ENCODE data around the gene CNST.

CNST gene

DNA sequence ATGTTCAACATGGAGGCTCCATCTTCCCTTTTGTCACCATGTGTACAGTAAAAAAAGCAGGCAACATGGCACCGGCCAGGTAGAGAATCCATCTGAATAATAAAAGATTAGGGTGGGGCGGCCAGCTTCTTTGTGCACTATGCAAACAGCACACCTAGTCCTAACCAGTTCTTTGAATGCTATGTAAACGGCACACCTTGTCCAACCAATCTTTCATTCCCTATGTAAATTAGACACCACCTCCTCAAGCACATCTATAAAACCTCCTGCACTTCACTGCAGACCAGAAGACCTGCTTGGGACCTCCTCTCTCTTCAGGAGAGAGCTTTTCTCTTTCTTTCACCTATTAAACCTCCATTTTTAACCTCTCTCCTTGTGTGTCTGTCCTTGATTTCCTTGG, 28.4 kb upstream of the CNST start:
- H3K4me3 ChIP-seq (ENCODE audit: low read length, poor library complexity, severe bottlenecking), result no peak overlapping the region
- no peaks in the 10 kb centered on the region for H3K27me3 ChIP-seq (ENCODE audit: insufficient read depth, low read length, poor library complexity, severe bottlenecking)
- no peak overlapping the region for H3K4me2 ChIP-seq (ENCODE audit: low read depth, low read length, poor library complexity, severe bottlenecking)
- H2AFZ ChIP-seq (ENCODE audit: low read length), result no peak overlapping the region
- H4K20me1 ChIP-seq (ENCODE audit: insufficient read depth, low read length, poor library complexity, severe bottlenecking), result no peaks in the 10 kb centered on the region
- 0 out of 2 replicates have a peak, but pooled peaks cover 4% of the 10 kb centered on the region for H3K9me3 ChIP-seq (ENCODE audit: insufficient read depth, low read depth, low read length)
- H3F3A ChIP-seq (ENCODE audit: low read depth), result no peaks in the 10 kb centered on the region
- no peak overlapping the region for H3K9ac ChIP-seq (ENCODE audit: low read depth, low read length, poor library complexity, severe bottlenecking)
- H3K9me2 ChIP-seq (replicated peaks; ENCODE audit: low read depth, low read length), result no peaks in the 10 kb centered on the region
- TF ChIP-seq EZH2phosphoT487 (IDR thresholded peaks at IDR 0.05; ENCODE audit: borderline replicate concordance), result no peak
- TF ChIP-seq, protein P1, sequence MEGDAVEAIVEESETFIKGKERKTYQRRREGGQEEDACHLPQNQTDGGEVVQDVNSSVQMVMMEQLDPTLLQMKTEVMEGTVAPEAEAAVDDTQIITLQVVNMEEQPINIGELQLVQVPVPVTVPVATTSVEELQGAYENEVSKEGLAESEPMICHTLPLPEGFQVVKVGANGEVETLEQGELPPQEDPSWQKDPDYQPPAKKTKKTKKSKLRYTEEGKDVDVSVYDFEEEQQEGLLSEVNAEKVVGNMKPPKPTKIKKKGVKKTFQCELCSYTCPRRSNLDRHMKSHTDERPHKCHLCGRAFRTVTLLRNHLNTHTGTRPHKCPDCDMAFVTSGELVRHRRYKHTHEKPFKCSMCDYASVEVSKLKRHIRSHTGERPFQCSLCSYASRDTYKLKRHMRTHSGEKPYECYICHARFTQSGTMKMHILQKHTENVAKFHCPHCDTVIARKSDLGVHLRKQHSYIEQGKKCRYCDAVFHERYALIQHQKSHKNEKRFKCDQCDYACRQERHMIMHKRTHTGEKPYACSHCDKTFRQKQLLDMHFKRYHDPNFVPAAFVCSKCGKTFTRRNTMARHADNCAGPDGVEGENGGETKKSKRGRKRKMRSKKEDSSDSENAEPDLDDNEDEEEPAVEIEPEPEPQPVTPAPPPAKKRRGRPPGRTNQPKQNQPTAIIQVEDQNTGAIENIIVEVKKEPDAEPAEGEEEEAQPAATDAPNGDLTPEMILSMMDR (conservative IDR thresholded peaks at IDR 0.05; ENCODE audit: low read length), result no peak
- no peaks in the 10 kb centered on the region for H3K79me2 ChIP-seq (ENCODE audit: insufficient read depth, low read length)
- H3K36me3 ChIP-seq (ENCODE audit: insufficient read depth, low read length), result peaks cover 27% of the 10 kb centered on the region; the same call in 1 of the 2 replicates
- no peaks in the 10 kb centered on the region for H3K4me1 ChIP-seq (ENCODE audit: insufficient read depth, low read length, poor library complexity, severe bottlenecking)

DNA sequence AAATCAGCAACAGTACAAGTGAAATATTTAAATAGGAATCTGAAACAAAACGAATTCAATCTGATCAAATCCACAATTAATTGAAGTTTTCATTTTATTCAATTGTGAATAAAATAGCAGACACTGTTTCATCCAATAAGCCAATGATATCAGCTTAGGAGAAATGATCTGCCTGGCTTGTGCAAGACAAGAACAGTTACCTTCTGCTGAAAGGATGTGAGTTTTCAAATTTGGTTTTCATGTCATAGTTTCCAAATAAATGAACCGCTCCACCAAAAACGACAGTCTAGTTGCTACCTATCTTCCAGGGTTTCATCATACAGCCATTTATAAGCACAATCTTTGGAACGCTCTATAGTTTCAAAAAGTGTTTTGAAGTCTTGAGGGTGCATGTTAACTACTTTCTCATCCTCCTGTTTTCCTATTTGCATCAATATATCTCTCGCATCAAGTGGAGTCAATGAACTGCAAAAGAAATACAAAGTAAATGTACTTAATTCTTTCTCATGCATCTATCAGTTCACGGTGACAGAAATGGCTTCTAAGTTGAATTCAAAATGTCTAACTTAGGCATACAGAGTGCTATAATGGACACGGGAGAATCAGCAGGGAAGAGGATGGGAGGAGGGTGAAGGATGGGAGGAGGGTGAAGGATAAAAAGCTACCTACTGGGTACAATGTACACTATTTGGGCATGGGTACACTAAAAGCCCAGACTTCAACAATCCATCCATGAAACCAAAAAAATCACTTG, 25.3 kb upstream of the CNST start:
- Histone ChIP-seq H3K9me3 (ENCODE audit: insufficient read depth, low read depth, low read length) (no peaks in the 10 kb centered on the region), H3F3A (ENCODE audit: low read depth) (no peaks in the 10 kb centered on the region), H2AFZ (ENCODE audit: low read length) (no peak overlapping the region), H3K4me3 (ENCODE audit: low read length, poor library complexity, severe bottlenecking) (no peak overlapping the region), H4K20me1 (ENCODE audit: insufficient read depth, low read length, poor library complexity, severe bottlenecking) (no peaks in the 10 kb centered on the region), H3K9me2 (replicated peaks; ENCODE audit: low read depth, low read length) (no peaks in the 10 kb centered on the region), H3K4me2 (ENCODE audit: low read depth, low read length, poor library complexity, severe bottlenecking) (no peak overlapping the region), H3K27me3 (ENCODE audit: insufficient read depth, low read length, poor library complexity, severe bottlenecking) (no peaks in the 10 kb centered on the region), H3K36me3 (ENCODE audit: insufficient read depth, low read length) (peaks cover 48% of the 10 kb centered on the region; the same call in 1 of the 2 replicates), H3K9ac (ENCODE audit: low read depth, low read length, poor library complexity, severe bottlenecking) (no peak overlapping the region), H3K4me1 (ENCODE audit: insufficient read depth, low read length, poor library complexity, severe bottlenecking) (no peaks in the 10 kb centered on the region), H3K79me2 (ENCODE audit: insufficient read depth, low read length) (no peaks in the 10 kb centered on the region)
- no peak for TF ChIP-seq EZH2phosphoT487 (IDR thresholded peaks at IDR 0.05; ENCODE audit: borderline replicate concordance)
- TF ChIP-seq, protein P1 (conservative IDR thresholded peaks at IDR 0.05; ENCODE audit: low read length), result no peak

DNA sequence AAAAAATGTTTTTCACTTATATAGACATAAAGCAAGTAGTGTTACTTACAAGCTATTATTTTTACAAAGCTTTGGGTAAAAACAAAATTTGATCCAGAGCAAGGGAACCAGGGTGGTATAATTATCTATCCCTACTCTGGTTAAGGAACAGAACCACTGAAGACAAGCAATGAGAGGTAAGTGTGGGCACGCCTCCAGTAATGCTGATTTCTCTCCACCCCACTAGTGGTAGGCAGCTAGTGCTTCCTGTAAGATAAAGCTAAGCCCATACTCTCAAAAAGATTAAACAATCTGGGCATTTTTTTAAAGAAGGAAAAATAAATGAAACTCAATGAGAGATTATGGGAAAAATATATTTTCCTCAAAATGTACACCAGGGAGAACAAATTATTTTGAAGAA, 22.3 kb upstream of the CNST start:
- Histone ChIP-seq H3K36me3 (ENCODE audit: insufficient read depth, low read length) (peaks cover 69% of the 10 kb centered on the region; the same call in 1 of the 2 replicates), H2AFZ (ENCODE audit: low read length) (no peak overlapping the region), H3K79me2 (ENCODE audit: insufficient read depth, low read length) (no peaks in the 10 kb centered on the region), H4K20me1 (ENCODE audit: insufficient read depth, low read length, poor library complexity, severe bottlenecking) (no peaks in the 10 kb centered on the region), H3K27me3 (ENCODE audit: insufficient read depth, low read length, poor library complexity, severe bottlenecking) (no peaks in the 10 kb centered on the region), H3F3A (ENCODE audit: low read depth) (no peaks in the 10 kb centered on the region), H3K4me2 (ENCODE audit: low read depth, low read length, poor library complexity, severe bottlenecking) (no peak overlapping the region), H3K4me3 (ENCODE audit: low read length, poor library complexity, severe bottlenecking) (no peak overlapping the region), H3K9me3 (ENCODE audit: insufficient read depth, low read depth, low read length) (no peaks in the 10 kb centered on the region), H3K9me2 (replicated peaks; ENCODE audit: low read depth, low read length) (no peaks in the 10 kb centered on the region), H3K9ac (ENCODE audit: low read depth, low read length, poor library complexity, severe bottlenecking) (no peak overlapping the region), H3K4me1 (ENCODE audit: insufficient read depth, low read length, poor library complexity, severe bottlenecking) (no peaks in the 10 kb centered on the region)
- no peak for TF ChIP-seq EZH2phosphoT487 (IDR thresholded peaks at IDR 0.05; ENCODE audit: borderline replicate concordance)
- TF ChIP-seq, protein P1 (conservative IDR thresholded peaks at IDR 0.05; ENCODE audit: low read length), result no peak

Measured in Loucy (cell line).